Measurements from ENCODE around the gene TPST1.

Gene TPST1

DNA sequence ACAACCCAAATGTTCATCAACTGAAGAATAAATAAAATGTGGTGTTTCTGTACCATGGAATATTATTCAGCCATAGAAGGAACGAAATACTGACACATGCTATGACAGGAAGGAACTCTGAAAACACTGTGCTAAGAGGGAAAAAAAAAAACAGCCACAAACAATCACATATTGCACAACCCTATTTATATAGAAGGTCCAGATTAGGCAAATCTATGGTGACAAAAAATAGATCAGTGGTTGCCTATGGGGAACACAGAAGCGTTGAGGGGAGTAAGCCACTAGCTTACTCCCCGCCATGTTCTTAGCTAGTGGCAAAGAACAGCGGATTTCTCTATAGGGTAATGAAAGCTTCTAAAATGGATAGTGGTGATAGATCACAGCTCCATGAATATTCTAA lies 198.4 kb downstream of the TPST1 start:
- H3K4me3 ChIP-seq (replicated peaks in 1 of 2; ENCODE audit: low read depth in 2 of 2, low read length in 2 of 2): no peak overlapping the region
- TF ChIP-seq, protein P1, sequence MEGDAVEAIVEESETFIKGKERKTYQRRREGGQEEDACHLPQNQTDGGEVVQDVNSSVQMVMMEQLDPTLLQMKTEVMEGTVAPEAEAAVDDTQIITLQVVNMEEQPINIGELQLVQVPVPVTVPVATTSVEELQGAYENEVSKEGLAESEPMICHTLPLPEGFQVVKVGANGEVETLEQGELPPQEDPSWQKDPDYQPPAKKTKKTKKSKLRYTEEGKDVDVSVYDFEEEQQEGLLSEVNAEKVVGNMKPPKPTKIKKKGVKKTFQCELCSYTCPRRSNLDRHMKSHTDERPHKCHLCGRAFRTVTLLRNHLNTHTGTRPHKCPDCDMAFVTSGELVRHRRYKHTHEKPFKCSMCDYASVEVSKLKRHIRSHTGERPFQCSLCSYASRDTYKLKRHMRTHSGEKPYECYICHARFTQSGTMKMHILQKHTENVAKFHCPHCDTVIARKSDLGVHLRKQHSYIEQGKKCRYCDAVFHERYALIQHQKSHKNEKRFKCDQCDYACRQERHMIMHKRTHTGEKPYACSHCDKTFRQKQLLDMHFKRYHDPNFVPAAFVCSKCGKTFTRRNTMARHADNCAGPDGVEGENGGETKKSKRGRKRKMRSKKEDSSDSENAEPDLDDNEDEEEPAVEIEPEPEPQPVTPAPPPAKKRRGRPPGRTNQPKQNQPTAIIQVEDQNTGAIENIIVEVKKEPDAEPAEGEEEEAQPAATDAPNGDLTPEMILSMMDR (IDR thresholded peaks at IDR 0.05; ENCODE audit: low read depth, low read length): no peak
- no peak for DNase-seq (ENCODE audit: low read depth in 2 of 2)

DNA sequence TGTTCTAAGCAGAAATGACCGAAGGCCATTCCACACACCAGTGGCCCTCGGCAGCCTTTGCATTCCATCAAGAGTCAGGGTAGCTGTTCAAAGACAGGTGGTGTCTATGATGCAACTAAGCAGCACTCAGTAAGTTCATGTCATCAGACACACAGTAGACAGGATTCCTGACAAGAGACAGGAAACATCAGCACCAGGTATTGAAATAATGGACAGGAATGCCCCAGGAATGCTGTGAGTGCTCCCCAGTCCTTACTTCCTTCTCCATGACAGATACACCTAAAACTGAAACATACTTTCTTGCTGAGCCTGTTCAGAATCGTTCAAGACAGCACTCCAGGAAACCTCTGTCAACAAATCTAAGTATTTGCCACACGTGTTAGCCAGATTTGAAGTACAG lies 204.4 kb downstream of the TPST1 start:
- H3K4me3 ChIP-seq (replicated peaks in 1 of 2; ENCODE audit: low read depth in 2 of 2, low read length in 2 of 2): no peak overlapping the region
- no peak for DNase-seq (ENCODE audit: low read depth in 2 of 2)
- TF ChIP-seq, protein P1 (IDR thresholded peaks at IDR 0.05; ENCODE audit: low read depth, low read length): no peak
